SU-DHL-6 (cell line): ENCODE results near the gene ARRB1.

Experiments used
- EZH2phosphoT487 ChIP-seq: fragments of 200-600 bp; sonication (generic), shearing (Covaris generic); conservative IDR thresholded peaks from 2 replicates; pipeline ENCODE4 v1.6.1; 2018; ENCODE audit warnings: mild to moderate bottlenecking, antibody characterized with exemption, low read length, moderate library complexity, mixed read lengths
- TF ChIP-seq, protein P1 (sequence below): fragments of 200-600 bp; sonication (generic); IDR thresholded peaks from one replicate; pipeline ENCODE4 v1.5.1; 2017; ENCODE audit warnings: antibody characterized with exemption, mild to moderate bottlenecking, low read length, moderate library complexity; ENCODE audit not compliant: insufficient read depth, poor library complexity, severe bottlenecking

DNA sequence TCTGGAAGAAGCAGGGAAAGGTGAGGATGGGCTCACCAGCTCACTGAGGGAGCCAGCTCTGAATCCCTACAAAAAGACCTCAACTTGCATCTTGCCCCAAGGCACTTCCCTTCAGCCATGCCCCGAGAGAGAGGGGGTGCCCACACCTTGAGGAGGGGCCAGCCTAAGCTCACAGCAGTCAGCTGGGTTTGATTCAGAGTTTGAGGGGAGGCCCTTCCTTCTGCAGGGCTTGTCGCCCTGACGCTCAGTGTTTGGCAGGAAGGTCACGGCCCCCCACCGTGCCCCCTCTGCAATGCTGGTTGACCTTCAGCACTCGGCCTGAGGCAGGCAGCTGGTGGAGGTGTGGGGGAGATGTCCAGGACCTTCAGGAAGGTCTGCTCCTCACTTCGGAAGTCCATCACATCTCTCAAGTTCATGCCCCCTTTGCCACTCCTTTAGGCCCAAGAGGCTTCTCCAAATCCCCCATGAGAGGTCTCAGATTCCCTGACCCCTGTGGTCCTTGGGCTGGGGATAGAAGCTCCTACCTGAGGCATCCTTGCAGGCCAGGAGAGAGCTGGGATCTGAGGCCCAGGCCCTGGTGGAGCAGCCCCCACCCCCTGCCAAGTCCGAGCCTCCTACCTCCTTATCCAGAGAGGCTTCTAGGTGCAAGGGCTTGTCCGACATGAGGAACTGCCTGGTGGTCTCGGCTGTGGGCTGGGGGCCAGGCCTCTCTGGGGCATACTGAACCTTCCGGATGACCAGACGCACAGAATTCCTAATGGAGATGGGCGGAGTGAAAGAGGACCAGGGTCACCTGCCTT is 73.3 kb downstream of the ARRB1 start:
- TF ChIP-seq, protein P1, sequence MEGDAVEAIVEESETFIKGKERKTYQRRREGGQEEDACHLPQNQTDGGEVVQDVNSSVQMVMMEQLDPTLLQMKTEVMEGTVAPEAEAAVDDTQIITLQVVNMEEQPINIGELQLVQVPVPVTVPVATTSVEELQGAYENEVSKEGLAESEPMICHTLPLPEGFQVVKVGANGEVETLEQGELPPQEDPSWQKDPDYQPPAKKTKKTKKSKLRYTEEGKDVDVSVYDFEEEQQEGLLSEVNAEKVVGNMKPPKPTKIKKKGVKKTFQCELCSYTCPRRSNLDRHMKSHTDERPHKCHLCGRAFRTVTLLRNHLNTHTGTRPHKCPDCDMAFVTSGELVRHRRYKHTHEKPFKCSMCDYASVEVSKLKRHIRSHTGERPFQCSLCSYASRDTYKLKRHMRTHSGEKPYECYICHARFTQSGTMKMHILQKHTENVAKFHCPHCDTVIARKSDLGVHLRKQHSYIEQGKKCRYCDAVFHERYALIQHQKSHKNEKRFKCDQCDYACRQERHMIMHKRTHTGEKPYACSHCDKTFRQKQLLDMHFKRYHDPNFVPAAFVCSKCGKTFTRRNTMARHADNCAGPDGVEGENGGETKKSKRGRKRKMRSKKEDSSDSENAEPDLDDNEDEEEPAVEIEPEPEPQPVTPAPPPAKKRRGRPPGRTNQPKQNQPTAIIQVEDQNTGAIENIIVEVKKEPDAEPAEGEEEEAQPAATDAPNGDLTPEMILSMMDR = no peak
- TF ChIP-seq EZH2phosphoT487 = no peak
